ENCODE data around the gene HMGN3. TPM values are rescaled to one million over a fixed set of nuclear protein-coding genes. Genes with fewer than 3 reads are reported as not detected.

Gene HMGN3
- total RNA-seq (72.7 and 75.1 TPM in 2 replicates), polyA plus RNA-seq (24.1 and 40.1 TPM in 2 replicates), polyA minus RNA-seq (11.1 and 12.2 TPM in 2 replicates), Bru-seq, nascent RNA (percentile 82 among the genes with signal in this experiment), BruChase-seq, experiment 1, labeled RNA remaining after a 6-hour chase (percentile 65 among the genes with signal in this experiment), BruChase-seq, experiment 2, labeled RNA remaining after a 2-hour chase (percentile 75 among the genes with signal in this experiment)
- 72.0 and 78.4 TPM in 2 replicates for polyA plus RNA-seq (2011; cell fraction: cytosol; rRNA removed)
- polyA plus RNA-seq (2011; cell fraction: nucleus; rRNA removed): 56.5 and 87.0 TPM in 2 replicates
- 67.1 and 107 TPM in 2 replicates for polyA plus RNA-seq (2012)
- polyA minus RNA-seq (2011; cell fraction: cytosol; rRNA and poly(A)+ RNA removed): 35.1 TPM
- 6.3 and 9.3 TPM in 2 replicates for polyA minus RNA-seq (2011; cell fraction: nucleus; rRNA and poly(A)+ RNA removed)
- long read RNA-seq, transcript HMGN3-201 (6 exons, 831 nt): major isoform, 224 of 424 reads
- long read RNA-seq, transcript HMGN3-202 (6 exons, 872 nt): minor isoform, 126 of 424 reads
- long read RNA-seq, partial matches to known transcripts: 52 of 424 reads
- long read RNA-seq, other reads (novel, unspliced or antisense): 22 of 424 reads

GRCh38 chr6:79234150-79235022 lies at the start of gene HMGN3:
Gene HMGN3 (minus strand): TSS chr6:79234682.
- FAIRE-seq: peak; percentile 93
- CTCF ChIA-PET: no interaction called here
- dilution Hi-C loops (cut with MboI; ENCODE audit: extremely low pct_ligation_motif_present, low sequenced_read_pairs): no loop called here

More at GRCh38 chr6:79234150-79235022, at the start of gene HMGN3:
- Histone ChIP-seq H3K36me3 (ENCODE audit: control insufficient read depth in 2 of 2, extremely low read depth in 1 of 2, insufficient read depth in 2 of 2, low read length in 2 of 2) (no peaks in the 10 kb centered on the region), H3K4me1 (ENCODE audit: control insufficient read depth, extremely low read depth, insufficient read depth, low read length) (peaks cover 20% of the 10 kb centered on the region), H3K9ac (replicated peaks; ENCODE audit: extremely low read depth, insufficient read depth, low read length) (peak within 1 kb of the TSS; percentile 95), H4K20me1 (replicated peaks; ENCODE audit: control insufficient read depth, extremely low read depth, insufficient read depth, low read length) (no peaks in the 10 kb centered on the region), H3K9me3 (replicated peaks; ENCODE audit: control insufficient read depth, insufficient read depth, low read length) (no peaks in the 10 kb centered on the region), H3K4me2 (ENCODE audit: insufficient read depth, low read length) (peak within 1 kb of the TSS; percentile 94), H3K9me1 (replicated peaks; ENCODE audit: control insufficient read depth, extremely low read depth, insufficient read depth, low read length) (no peaks in the 10 kb centered on the region), H2AFZ (ENCODE audit: low read depth, low read length) (peak within 1 kb of the TSS; percentile 94), H3K4me3 (replicated peaks in 1 of 3; ENCODE audit: insufficient read depth in 1 of 3, low read depth in 1 of 3, low read length in 3 of 3) (peak within 1 kb of the TSS; percentile 57 to 100 (median 98)), H3K79me2 (ENCODE audit: control insufficient read depth, insufficient read depth, low read length) (peaks cover 15% of the 10 kb centered on the region), H3K27ac (ENCODE audit: insufficient read depth, low read depth, low read length) (peak within 1 kb of the TSS; percentile 75), H3K27me3 (ENCODE audit: control insufficient read depth in 2 of 2, insufficient read depth in 2 of 2, low read length in 2 of 2) (no peaks in the 10 kb centered on the region)
- TSS peak; percentile 41 for BruUV-seq (replicated peaks)
- peak; percentile 96 for DNase-seq (ENCODE audit: low read depth, low spot score)
- POLR2A ChIA-PET: no interaction called here
- TF ChIP-seq POLR2AphosphoS5 (IDR thresholded peaks at IDR 0.05; ENCODE audit: insufficient read depth, low read depth, low read length): peak; percentile 62
- no peak for TF ChIP-seq JUN (IDR thresholded peaks at IDR 0.05; ENCODE audit: borderline replicate concordance, insufficient read depth, insufficient read length, low read depth)
- TF ChIP-seq POLR2A (IDR thresholded peaks at IDR 0.05; ENCODE audit: low read depth, low read length): peak; percentile 51
- no peak for TF ChIP-seq EZH2 (IDR thresholded peaks at IDR 0.05; ENCODE audit: borderline replicate concordance, low read depth, low read length, severe bottlenecking)
- peak; percentile 78 for TF ChIP-seq MAX (IDR thresholded peaks at IDR 0.05; ENCODE audit: insufficient read depth, insufficient read length)
- no peak for TF ChIP-seq MYC (IDR thresholded peaks at IDR 0.05; ENCODE audit: low read depth, low read length)
- TF ChIP-seq, protein P1, sequence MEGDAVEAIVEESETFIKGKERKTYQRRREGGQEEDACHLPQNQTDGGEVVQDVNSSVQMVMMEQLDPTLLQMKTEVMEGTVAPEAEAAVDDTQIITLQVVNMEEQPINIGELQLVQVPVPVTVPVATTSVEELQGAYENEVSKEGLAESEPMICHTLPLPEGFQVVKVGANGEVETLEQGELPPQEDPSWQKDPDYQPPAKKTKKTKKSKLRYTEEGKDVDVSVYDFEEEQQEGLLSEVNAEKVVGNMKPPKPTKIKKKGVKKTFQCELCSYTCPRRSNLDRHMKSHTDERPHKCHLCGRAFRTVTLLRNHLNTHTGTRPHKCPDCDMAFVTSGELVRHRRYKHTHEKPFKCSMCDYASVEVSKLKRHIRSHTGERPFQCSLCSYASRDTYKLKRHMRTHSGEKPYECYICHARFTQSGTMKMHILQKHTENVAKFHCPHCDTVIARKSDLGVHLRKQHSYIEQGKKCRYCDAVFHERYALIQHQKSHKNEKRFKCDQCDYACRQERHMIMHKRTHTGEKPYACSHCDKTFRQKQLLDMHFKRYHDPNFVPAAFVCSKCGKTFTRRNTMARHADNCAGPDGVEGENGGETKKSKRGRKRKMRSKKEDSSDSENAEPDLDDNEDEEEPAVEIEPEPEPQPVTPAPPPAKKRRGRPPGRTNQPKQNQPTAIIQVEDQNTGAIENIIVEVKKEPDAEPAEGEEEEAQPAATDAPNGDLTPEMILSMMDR (IDR thresholded peaks at IDR 0.05; ENCODE audit: extremely low read depth in 1 of 2, insufficient read depth in 1 of 2, low read depth in 1 of 2, low read length in 2 of 2): peak in 1 of 2 donors; percentile 20
- TF ChIP-seq GATA2 (IDR thresholded peaks at IDR 0.05; ENCODE audit: insufficient read depth, insufficient read length, low read depth, low read length): no peak
- no peak for TF ChIP-seq FOS (IDR thresholded peaks at IDR 0.05; ENCODE audit: borderline replicate concordance, insufficient read depth, low read length)
- intact Hi-C loops (cut with micrococcal nuclease): loop anchor here (1.0 to 5.0 kb wide), 9 partner anchors 66 to 622 kb away; partner anchors contain the start of genes IRAK1BP1 and PHIP
